PC-3 (cell line): ENCODE measurements around the gene NUDT16.

ENCODE experiments used
- EZH2 ChIP-seq: fragments of 300-600 bp; sonication (generic); IDR thresholded peaks from one replicate; pipeline ENCODE4 v1.6.1; 2017; ENCODE audit warnings: antibody characterized with exemption, mild to moderate bottlenecking, low read length; ENCODE audit not compliant: unreplicated experiment
- TF ChIP-seq, protein P1 (sequence below): fragments of 300-600 bp; sonication (generic); conservative IDR thresholded peaks from 2 replicates; pipeline ENCODE4 v1.5.1; 2017; ENCODE audit warnings: antibody characterized with exemption, low read depth, mild to moderate bottlenecking, low read length

DNA sequence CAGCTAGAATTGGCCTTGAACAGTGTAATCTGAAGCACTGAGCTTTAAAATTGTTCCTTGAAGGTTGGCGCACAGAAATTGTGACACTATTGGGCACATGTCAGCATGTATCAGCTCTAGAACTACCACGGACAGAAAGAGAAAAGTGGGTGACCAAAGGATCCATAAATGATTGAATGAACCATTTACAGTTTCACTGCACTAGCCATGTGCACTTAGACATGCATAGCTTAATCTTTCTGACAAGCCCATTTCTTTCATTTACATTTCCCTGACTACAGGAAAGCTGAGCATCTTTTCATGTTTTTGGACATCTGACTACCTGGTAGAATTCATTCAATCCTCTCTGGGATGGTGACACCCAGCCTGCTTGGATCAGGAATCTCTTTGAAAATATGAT lies 36.2 kb downstream of the NUDT16 start:
- TF ChIP-seq, protein P1, sequence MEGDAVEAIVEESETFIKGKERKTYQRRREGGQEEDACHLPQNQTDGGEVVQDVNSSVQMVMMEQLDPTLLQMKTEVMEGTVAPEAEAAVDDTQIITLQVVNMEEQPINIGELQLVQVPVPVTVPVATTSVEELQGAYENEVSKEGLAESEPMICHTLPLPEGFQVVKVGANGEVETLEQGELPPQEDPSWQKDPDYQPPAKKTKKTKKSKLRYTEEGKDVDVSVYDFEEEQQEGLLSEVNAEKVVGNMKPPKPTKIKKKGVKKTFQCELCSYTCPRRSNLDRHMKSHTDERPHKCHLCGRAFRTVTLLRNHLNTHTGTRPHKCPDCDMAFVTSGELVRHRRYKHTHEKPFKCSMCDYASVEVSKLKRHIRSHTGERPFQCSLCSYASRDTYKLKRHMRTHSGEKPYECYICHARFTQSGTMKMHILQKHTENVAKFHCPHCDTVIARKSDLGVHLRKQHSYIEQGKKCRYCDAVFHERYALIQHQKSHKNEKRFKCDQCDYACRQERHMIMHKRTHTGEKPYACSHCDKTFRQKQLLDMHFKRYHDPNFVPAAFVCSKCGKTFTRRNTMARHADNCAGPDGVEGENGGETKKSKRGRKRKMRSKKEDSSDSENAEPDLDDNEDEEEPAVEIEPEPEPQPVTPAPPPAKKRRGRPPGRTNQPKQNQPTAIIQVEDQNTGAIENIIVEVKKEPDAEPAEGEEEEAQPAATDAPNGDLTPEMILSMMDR: no peak
- TF ChIP-seq EZH2: no peak
